DOHH2 (cell line): Measurements from ENCODE around the gene CALHM1.

Experiments
- H3F3A ChIP-seq: fragments of 200-600 bp; sonication (generic), shearing (Covaris generic); 2 replicates; pipeline ENCODE4 v1.6.0; 2016; ENCODE audit warnings: antibody characterized with exemption, mild to moderate bottlenecking; ENCODE audit not compliant: control insufficient read depth, insufficient read depth
- H3K27ac ChIP-seq: fragments of 200-600 bp; sonication (generic); 2 replicates; pipeline ENCODE4 v1.5.1; 2014; ENCODE audit warnings: low read depth, mild to moderate bottlenecking, low read length, moderate library complexity
- H3K27me3 ChIP-seq: fragments of 200-600 bp; sonication (generic); 2 replicates; pipeline ENCODE4 v1.6.1; 2014; ENCODE audit warnings: mild to moderate bottlenecking, low read length, mixed read lengths; ENCODE audit not compliant: control insufficient read depth
- H3K36me3 ChIP-seq: fragments of 200-600 bp; sonication (generic); 2 replicates; pipeline ENCODE4 v1.6.1; 2014; ENCODE audit warnings: mild to moderate bottlenecking, low read length, moderate library complexity, mixed read lengths; ENCODE audit not compliant: control insufficient read depth
- H3K4me1 ChIP-seq: fragments of 200-600 bp; sonication (generic); 2 replicates; pipeline ENCODE4 v1.6.1; 2014; ENCODE audit warnings: mild to moderate bottlenecking, low read length, mixed read lengths; ENCODE audit not compliant: control insufficient read depth
- H3K4me2 ChIP-seq: fragments of 200-600 bp; sonication (generic); 2 replicates; pipeline ENCODE4 v1.6.0; 2014; ENCODE audit warnings: mild to moderate bottlenecking, low read length, moderate library complexity
- H3K4me3 ChIP-seq: fragments of 200-600 bp; sonication (generic); 2 replicates; pipeline ENCODE4 v1.5.1; 2014; ENCODE audit warnings: mild to moderate bottlenecking, low read length, mixed read lengths
- H3K79me2 ChIP-seq: fragments of 200-600 bp; sonication (generic); 2 replicates; pipeline ENCODE4 v1.6.1; 2014; ENCODE audit warnings: mild to moderate bottlenecking, low read length, mixed read lengths; ENCODE audit not compliant: control insufficient read depth
- H3K9me2 ChIP-seq: fragments of 200-600 bp; sonication (generic); replicated peaks from 2 replicates; pipeline ENCODE4 v1.6.1; 2014; ENCODE audit warnings: mild to moderate bottlenecking, low read length, mixed read lengths; ENCODE audit not compliant: control insufficient read depth
- H3K9me3 ChIP-seq: fragments of 200-600 bp; sonication (generic); 2 replicates; pipeline ENCODE4 v1.6.1; 2014; ENCODE audit warnings: antibody characterized with exemption, low read length, mixed read lengths; ENCODE audit not compliant: control insufficient read depth, insufficient read depth
- H4K20me1 ChIP-seq: fragments of 200-600 bp; sonication (generic); 2 replicates; pipeline ENCODE4 v1.6.0; 2014; ENCODE audit warnings: low read depth, mild to moderate bottlenecking, antibody characterized with exemption, low read length, moderate library complexity; ENCODE audit not compliant: control insufficient read depth, insufficient read depth
- CTCF ChIP-seq: fragments of 200-600 bp; sonication (generic); IDR thresholded peaks from one replicate; pipeline ENCODE4 v1.5.1; 2014; ENCODE audit warnings: antibody characterized with exemption, mild to moderate bottlenecking, low read depth, low read length; ENCODE audit not compliant: poor library complexity, severe bottlenecking
- EZH2phosphoT487 ChIP-seq: fragments of 200-600 bp; sonication (generic); IDR thresholded peaks from 2 replicates; pipeline ENCODE4 v1.6.1; 2017; ENCODE audit warnings: borderline replicate concordance, mild to moderate bottlenecking, antibody characterized with exemption, low read length, moderate library complexity, mixed read lengths

Gene CALHM1

DNA sequence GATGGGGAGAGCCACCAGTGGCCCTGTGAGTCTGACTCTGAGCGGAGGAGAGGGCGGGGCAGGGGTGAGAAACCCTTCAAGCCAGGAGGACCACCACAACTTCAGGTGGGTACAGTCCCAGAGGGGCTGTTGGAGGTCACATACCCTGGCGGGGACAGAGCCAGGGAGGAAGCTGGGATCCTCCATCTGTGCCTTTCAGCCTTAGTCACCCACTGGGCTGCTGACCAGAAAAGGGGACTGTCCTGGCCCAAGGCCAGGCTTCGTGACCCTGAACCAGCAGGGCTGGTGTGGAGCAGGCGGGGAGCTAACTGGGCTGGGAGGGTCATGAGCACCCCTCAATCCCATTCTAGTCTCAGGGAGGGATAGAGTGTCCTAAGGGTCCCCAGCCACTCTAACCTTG is 21.8 kb upstream of the CALHM1 start:
- Histone ChIP-seq H3K79me2 (no peaks in the 10 kb centered on the region), H3K4me2 (no peak overlapping the region), H3K27ac (no peak overlapping the region), H3K9me3 (no peaks in the 10 kb centered on the region), H3K9me2 (no peaks in the 10 kb centered on the region), H3K36me3 (no peaks in the 10 kb centered on the region), H4K20me1 (no peaks in the 10 kb centered on the region), H3K27me3 (no peaks in the 10 kb centered on the region), H3F3A (peaks cover 4% of the 10 kb centered on the region), H3K4me3 (no peak overlapping the region), H3K4me1 (peaks cover 24% of the 10 kb centered on the region)
- no peak for TF ChIP-seq CTCF
- no peak for TF ChIP-seq EZH2phosphoT487

GRCh38 chr10:103479135-103479534 is 20.4 kb upstream of the CALHM1 start, which contains the start of gene CALHM3:
Gene CALHM3, minus strand, starts transcription at chr10:103479240. Its CDS starts 208 bp downstream, at chr10:103479032.
- Histone ChIP-seq H3K27me3 (no peaks in the 10 kb centered on the region), H3K4me3 (no peak within 1 kb of the TSS), H4K20me1 (no peaks in the 10 kb centered on the region), H3K27ac (no peak within 1 kb of the TSS), H3K4me2 (no peak within 1 kb of the TSS), H3K9me2 (no peaks in the 10 kb centered on the region), H3K4me1 (peaks cover 26% of the 10 kb centered on the region), H3F3A (peaks cover 4% of the 10 kb centered on the region), H3K79me2 (no peaks in the 10 kb centered on the region), H3K9me3 (no peaks in the 10 kb centered on the region), H3K36me3 (no peaks in the 10 kb centered on the region)
- no peak for TF ChIP-seq EZH2phosphoT487
- TF ChIP-seq CTCF: no peak

GRCh38 chr10:103478671-103479070 is 20.0 kb upstream of the CALHM1 start:
- Histone ChIP-seq H3K27me3 (no peaks in the 10 kb centered on the region), H4K20me1 (no peaks in the 10 kb centered on the region), H3F3A (peaks cover 4% of the 10 kb centered on the region), H3K9me3 (no peaks in the 10 kb centered on the region), H3K27ac (no peak overlapping the region), H3K79me2 (no peaks in the 10 kb centered on the region), H3K4me3 (no peak overlapping the region), H3K4me1 (peaks cover 26% of the 10 kb centered on the region), H3K36me3 (no peaks in the 10 kb centered on the region), H3K4me2 (no peak overlapping the region), H3K9me2 (no peaks in the 10 kb centered on the region)
- TF ChIP-seq EZH2phosphoT487 (no peak), CTCF (no peak)
